GM19438 (cell line): ENCODE measurements around the gene SUCO.
"Not testable (repeated sequence)": the region's sequence is repeated elsewhere in the genome, so short reads cannot be mapped to it uniquely, and the experiment has no call there.

Source experiments
- ATAC-seq: cut with Tn5 transposase; IDR thresholded peaks from one replicate; pipeline ENCODE4 v1.9.1; 2021; ENCODE audit warnings: low read depth; ENCODE audit not compliant: unreplicated experiment

The SUCO gene

GRCh38 chr1:172559572-172560210 is 26.7 kb downstream of the SUCO start:
- no peak for ATAC-seq

- no peak for ATAC-seq
These were observed 28.3 kb downstream of the SUCO start for GRCh38 chr1:172561252-172561651.

GRCh38 chr1:172566196-172566997 is 33.4 kb downstream of the SUCO start:
- no peak for ATAC-seq

GRCh38 chr1:172567720-172568119 is 34.8 kb downstream of the SUCO start:
- ATAC-seq, result no peak

GRCh38 chr1:172574080-172574479 is 41.1 kb downstream of the SUCO start:
- no peak for ATAC-seq

GRCh38 chr1:172578586-172578985 is 45.6 kb downstream of the SUCO start:
- no peak for ATAC-seq

GRCh38 chr1:172581273-172581672 is 48.3 kb downstream of the SUCO start:
- no peak for ATAC-seq

- ATAC-seq, result no peak
These were observed 48.8 kb downstream of the SUCO start for GRCh38 chr1:172581779-172582178.

- no peak for ATAC-seq
These were observed 49.9 kb downstream of the SUCO start for GRCh38 chr1:172582889-172583288.

- ATAC-seq, result no peak
These were observed 52.4 kb downstream of the SUCO start for GRCh38 chr1:172585348-172585747.

- ATAC-seq, result no peak
These were observed 52.9 kb downstream of the SUCO start for GRCh38 chr1:172585861-172586260.

GRCh38 chr1:172588296-172589291 is 55.6 kb downstream of the SUCO start:
- no peak for ATAC-seq

- ATAC-seq, result no peak
These were observed 56.6 kb downstream of the SUCO start for GRCh38 chr1:172589553-172589952.

- not testable (repeated sequence) for ATAC-seq
These were observed 58.5 kb downstream of the SUCO start for GRCh38 chr1:172591429-172591828.

GRCh38 chr1:172595066-172595465 is 62.1 kb downstream of the SUCO start:
- not testable (repeated sequence) for ATAC-seq

- not testable (repeated sequence) for ATAC-seq
These were observed 63.8 kb downstream of the SUCO start for GRCh38 chr1:172596782-172597181.

- ATAC-seq, result no peak
These were observed 67.0 kb downstream of the SUCO start for GRCh38 chr1:172599912-172600311.

- no peak for ATAC-seq
These were observed 67.7 kb downstream of the SUCO start for GRCh38 chr1:172600615-172601014.

GRCh38 chr1:172601046-172601630 is 68.2 kb downstream of the SUCO start:
- ATAC-seq, result no peak

- no peak for ATAC-seq
These were observed 69.8 kb downstream of the SUCO start for GRCh38 chr1:172602706-172603105.

- no peak for ATAC-seq
These were observed 70.9 kb downstream of the SUCO start for GRCh38 chr1:172603816-172604215.
